PFSK-1 (cell line): Measurements from ENCODE around the gene ZAP70. TPM values are rescaled to one million over a fixed set of nuclear protein-coding genes. Genes with fewer than 3 reads are reported as not detected.

ENCODE experiments used
- FOXP2 ChIP-seq: optimal IDR thresholded peaks from 2 replicates; pipeline ENCODE3; 2011; ENCODE audit warnings: borderline replicate concordance, control low read depth, inconsistent platforms; ENCODE audit not compliant: insufficient read depth; ENCODE audit errors: extremely low read length, extremely low read depth
- POLR2AphosphoS5 ChIP-seq: IDR thresholded peaks from 2 replicates; pipeline ENCODE4 v1.6.1; 2012; ENCODE audit warnings: low read depth, mild to moderate bottlenecking, control low read depth, low read length, moderate library complexity
- REST ChIP-seq, 2 experiments: IDR thresholded peaks; 2 replicates each; pipeline versions ENCODE4 v1.6.1 to v1.8.0; 2011 to 2012; ENCODE audit warnings: low read depth in 2 of 2, low read length in 2 of 2, control low read depth in 1 of 2, inconsistent platforms in 1 of 2, mild to moderate bottlenecking in 1 of 2, moderate library complexity in 1 of 2; ENCODE audit not compliant: insufficient read depth in 1 of 2
- SIN3A ChIP-seq: IDR thresholded peaks from 2 replicates; pipeline ENCODE4 v1.6.1; 2012; ENCODE audit warnings: mild to moderate bottlenecking, low read length, moderate library complexity, borderline replicate concordance; ENCODE audit not compliant: insufficient read depth
- TAF1 ChIP-seq: IDR thresholded peaks from 2 replicates; pipeline ENCODE4 v1.6.1; 2012; ENCODE audit warnings: low read length, control low read depth, borderline replicate concordance; ENCODE audit not compliant: insufficient read depth
- polyA plus RNA-seq: library from polyadenylated mRNA; unstranded; fragments of >200 nt; gene quantifications from one replicate; pipeline ENCODE4 v1.2.1, GENCODE V29; 2012; ENCODE audit warnings: low read depth, missing spikeins; ENCODE audit not compliant: insufficient read length

ZAP70 gene
- polyA plus RNA-seq, result 1.6 TPM

- TF ChIP-seq TAF1, result no peak
- peak; percentile 27 for TF ChIP-seq FOXP2
- TF ChIP-seq POLR2AphosphoS5, result no peak
Measured at GRCh38 chr2:97713296-97714083, at the start of gene ZAP70. TSS of gene ZAP70 (plus strand) at chr2:97713576. CDS start at chr2:97724037, 10,461 bp downstream.

GRCh38 chr2:97663626-97663961 is 49.8 kb upstream of the ZAP70 start:
- TF ChIP-seq FOXP2 (no peak), TAF1 (no peak), POLR2AphosphoS5 (no peak), SIN3A (no peak)

- TF ChIP-seq SIN3A, result no peak
- no peak for TF ChIP-seq REST (IDR thresholded peaks at IDR 0.05; ENCODE audit: insufficient read depth in 1 of 2, low read depth in 2 of 2, low read length in 2 of 2)
- TF ChIP-seq FOXP2, result peak; percentile 85
- TF ChIP-seq TAF1, result no peak
- peak; percentile 56; the same call in 1 of the 2 replicates for TF ChIP-seq POLR2AphosphoS5
Measured at GRCh38 chr2:97663962-97664635, 49.3 kb upstream of the ZAP70 start, which contains the start of gene ACTR1B. TSS of gene ACTR1B (minus strand) at chr2:97664044. CDS start at chr2:97663890, 154 bp downstream.

GRCh38 chr2:97664636-97664970 is 48.8 kb upstream of the ZAP70 start:
- no peak for TF ChIP-seq REST (IDR thresholded peaks at IDR 0.05; ENCODE audit: insufficient read depth in 1 of 2, low read depth in 2 of 2, low read length in 2 of 2)
- TF ChIP-seq TAF1, result no peak
- TF ChIP-seq POLR2AphosphoS5, result no peak
- TF ChIP-seq SIN3A, result no peak
- no peak for TF ChIP-seq FOXP2

GRCh38 chr2:97669448-97669847 is 43.9 kb upstream of the ZAP70 start, which contains the start of gene C2orf92:
TSS of gene C2orf92 (plus strand) at chr2:97669713. CDS start at chr2:97669789, 76 bp downstream.
- TF ChIP-seq TAF1 (no peak), REST (IDR thresholded peaks at IDR 0.05; ENCODE audit: insufficient read depth in 1 of 2, low read depth in 2 of 2, low read length in 2 of 2) (no peak), POLR2AphosphoS5 (no peak), FOXP2 (no peak), SIN3A (no peak)

- TF ChIP-seq FOXP2, result no peak
- TF ChIP-seq TAF1, result no peak
- no peak for TF ChIP-seq POLR2AphosphoS5
- TF ChIP-seq SIN3A, result no peak
- no peak for TF ChIP-seq REST (IDR thresholded peaks at IDR 0.05; ENCODE audit: insufficient read depth in 1 of 2, low read depth in 2 of 2, low read length in 2 of 2)
Measured at GRCh38 chr2:97670471-97670870, 42.9 kb upstream of the ZAP70 start.
